HTR-8/SVneo (cell line): ENCODE data around the gene ADNP2.

ENCODE experiments used
- DNase-seq: peaks from one replicate; pipeline ENCODE4 v3.0.0; 2011; ENCODE audit warnings: low spot score, mixed read lengths; ENCODE audit not compliant: insufficient read length
- FAIRE-seq: peaks from 2 replicates; lab custom pipeline; 2011; peaks lifted over from hg19 to GRCh38; lab: Jason Lieb, UNC

ADNP2 gene

GRCh38 chr18:80183273-80184050 is 74.4 kb downstream of the ADNP2 start:
- DNase-seq, result no peak
- no peak for FAIRE-seq

DNA sequence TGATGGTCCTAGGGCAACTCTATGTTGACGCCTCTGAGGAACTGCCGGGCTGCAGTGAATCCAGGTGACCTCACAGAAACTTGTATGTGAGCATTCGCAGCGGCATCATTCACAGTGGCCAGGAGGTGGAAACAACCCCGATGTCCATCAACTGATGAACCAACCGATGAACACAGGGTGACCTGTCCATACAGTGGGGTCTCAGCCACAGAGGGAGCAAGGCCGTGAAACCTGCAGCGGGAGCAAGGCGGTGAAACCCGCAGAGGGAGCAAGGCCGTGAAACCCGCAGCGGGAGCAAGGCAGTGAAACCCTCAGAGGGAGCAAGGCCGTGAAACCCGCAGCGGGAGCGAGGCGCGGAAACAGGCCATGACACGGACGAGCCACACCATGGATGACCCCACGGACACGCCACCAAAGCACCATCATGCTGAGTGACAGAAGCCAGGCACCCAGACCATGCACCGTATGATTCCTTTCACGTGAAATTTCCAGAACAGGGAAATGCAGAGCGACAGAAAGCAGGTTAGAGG is 75.2 kb downstream of the ADNP2 start:
- FAIRE-seq (no peak), DNase-seq (no peak)

DNA sequence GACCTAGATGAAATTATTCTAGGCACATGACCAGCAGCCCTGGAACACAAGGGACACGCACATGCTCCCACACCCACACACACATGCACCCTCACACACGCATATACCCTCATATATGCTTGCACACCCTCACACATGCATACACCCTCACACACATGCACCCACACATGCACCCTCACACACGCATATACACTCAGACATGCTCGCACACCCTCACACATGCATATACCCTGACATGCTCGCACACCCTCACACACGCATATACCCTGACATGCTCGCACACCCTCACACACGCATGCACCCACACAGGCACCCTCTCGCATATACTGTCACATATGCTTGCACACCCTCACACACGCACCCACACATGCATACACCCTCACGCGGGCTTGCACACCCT is 76.5 kb downstream of the ADNP2 start:
- FAIRE-seq (no peak), DNase-seq (no peak)

- DNase-seq (no peak), FAIRE-seq (no peak)
Observed at GRCh38 chr18:80187956-80188642, 79.0 kb downstream of the ADNP2 start.

GRCh38 chr18:80188643-80189530 is 79.8 kb downstream of the ADNP2 start:
- no peak for DNase-seq
- no peak for FAIRE-seq

GRCh38 chr18:80189531-80189865 is 80.4 kb downstream of the ADNP2 start:
- DNase-seq (no peak), FAIRE-seq (no peak)
